ENCODE data around the gene C17orf114.

Gene C17orf114

GRCh38 chr17:4839221-4839620 lies 37.1 kb upstream of the C17orf114 start:
- Mint-ChIP-seq H3K36me3 (ENCODE audit: insufficient read depth) (peaks cover 5% of the 10 kb centered on the region), H3K4me1 (ENCODE audit: low read depth) (peaks cover 33% of the 10 kb centered on the region), H3K27ac (peak overlapping the region; percentile 70), H3K27me3 (no peaks in the 10 kb centered on the region), H3K4me3 (ENCODE audit: low read depth) (no peak overlapping the region), H3K9me3 (ENCODE audit: low read depth) (no peaks in the 10 kb centered on the region)
- no peak for DNase-seq (ENCODE audit: low spot score, unreplicated experiment)
- no peak for TF ChIP-seq CTCF (IDR thresholded peaks at IDR 0.05; ENCODE audit: unreplicated experiment)

- Mint-ChIP-seq H3K36me3 (ENCODE audit: insufficient read depth) (peaks cover 5% of the 10 kb centered on the region), H3K4me1 (ENCODE audit: low read depth) (peaks cover 39% of the 10 kb centered on the region), H3K4me3 (ENCODE audit: low read depth) (no peak overlapping the region), H3K9me3 (ENCODE audit: low read depth) (no peaks in the 10 kb centered on the region), H3K27ac (no peak overlapping the region), H3K27me3 (no peaks in the 10 kb centered on the region)
- DNase-seq (ENCODE audit: low spot score, unreplicated experiment) = no peak
- TF ChIP-seq CTCF (IDR thresholded peaks at IDR 0.05; ENCODE audit: unreplicated experiment) = no peak
Observed at GRCh38 chr17:4838309-4838785, 36.2 kb upstream of the C17orf114 start.

- no peak overlapping the region for H3K4me3 Mint-ChIP-seq (ENCODE audit: low read depth)
- no peak for TF ChIP-seq CTCF (IDR thresholded peaks at IDR 0.05; ENCODE audit: unreplicated experiment)
- no peak overlapping the region for H3K27ac Mint-ChIP-seq
- peaks cover 39% of the 10 kb centered on the region for H3K4me1 Mint-ChIP-seq (ENCODE audit: low read depth)
- no peak for DNase-seq (ENCODE audit: low spot score, unreplicated experiment)
- peaks cover 5% of the 10 kb centered on the region for H3K36me3 Mint-ChIP-seq (ENCODE audit: insufficient read depth)
- no peaks in the 10 kb centered on the region for H3K27me3 Mint-ChIP-seq
- no peaks in the 10 kb centered on the region for H3K9me3 Mint-ChIP-seq (ENCODE audit: low read depth)
Observed at GRCh38 chr17:4837471-4838308, 35.6 kb upstream of the C17orf114 start.

GRCh38 chr17:4836221-4836620 lies 34.1 kb upstream of the C17orf114 start:
- no peaks in the 10 kb centered on the region for H3K27me3 Mint-ChIP-seq
- no peak for TF ChIP-seq CTCF (IDR thresholded peaks at IDR 0.05; ENCODE audit: unreplicated experiment)
- no peak overlapping the region for H3K4me3 Mint-ChIP-seq (ENCODE audit: low read depth)
- no peak for DNase-seq (ENCODE audit: low spot score, unreplicated experiment)
- H3K36me3 Mint-ChIP-seq (ENCODE audit: insufficient read depth) = peaks cover 5% of the 10 kb centered on the region
- H3K27ac Mint-ChIP-seq = peak overlapping the region; percentile 29
- H3K9me3 Mint-ChIP-seq (ENCODE audit: low read depth) = no peaks in the 10 kb centered on the region
- H3K4me1 Mint-ChIP-seq (ENCODE audit: low read depth) = peaks cover 39% of the 10 kb centered on the region

GRCh38 chr17:4834681-4835020 lies 32.5 kb upstream of the C17orf114 start:
- TF ChIP-seq CTCF (IDR thresholded peaks at IDR 0.05; ENCODE audit: unreplicated experiment) = no peak
- Mint-ChIP-seq H3K27me3 (no peaks in the 10 kb centered on the region), H3K4me1 (ENCODE audit: low read depth) (peaks cover 36% of the 10 kb centered on the region), H3K36me3 (ENCODE audit: insufficient read depth) (peaks cover 5% of the 10 kb centered on the region), H3K9me3 (ENCODE audit: low read depth) (no peaks in the 10 kb centered on the region), H3K27ac (peak overlapping the region; percentile 98), H3K4me3 (ENCODE audit: low read depth) (peak overlapping the region; percentile 92)
- DNase-seq (ENCODE audit: low spot score, unreplicated experiment) = no peak

Data from progenitor cell of endocrine pancreas (in vitro differentiated cells).